Amniotic epithelial cell (primary cell): Measurements from ENCODE around the gene PRL.

Source experiments
- DNase-seq: peaks from one replicate; pipeline ENCODE4 v3.0.0-alpha.2; 2010; ENCODE audit warnings: low read depth

Gene PRL

GRCh38 chr6:22294301-22294700 lies 2.5 kb downstream of the PRL start:
- peak; percentile 13 for DNase-seq

- no peak for DNase-seq
Measured at GRCh38 chr6:22290045-22290444, 6.8 kb downstream of the PRL start.

GRCh38 chr6:22288721-22289120 lies 8.1 kb downstream of the PRL start:
- DNase-seq: no peak

GRCh38 chr6:22284666-22285065 lies 12.2 kb downstream of the PRL start:
- peak; percentile 34 for DNase-seq

GRCh38 chr6:22281341-22282085 lies 15.3 kb downstream of the PRL start:
- DNase-seq: no peak

GRCh38 chr6:22279427-22279826 lies 17.4 kb downstream of the PRL start:
- DNase-seq: no peak

GRCh38 chr6:22271081-22271480 lies 25.8 kb downstream of the PRL start:
- no peak for DNase-seq

GRCh38 chr6:22263748-22264147 lies 33.1 kb downstream of the PRL start:
- DNase-seq: no peak

- no peak for DNase-seq
Measured at GRCh38 chr6:22254886-22255285, 42.0 kb downstream of the PRL start.

- DNase-seq: no peak
Measured at GRCh38 chr6:22253955-22254655, 42.7 kb downstream of the PRL start.

GRCh38 chr6:22251348-22251747 lies 45.5 kb downstream of the PRL start:
- DNase-seq: peak; percentile 80

GRCh38 chr6:22250486-22250885 lies 46.4 kb downstream of the PRL start:
- no peak for DNase-seq

- DNase-seq: no peak
Measured at GRCh38 chr6:22249711-22250350, 47.0 kb downstream of the PRL start.

- DNase-seq: peak; percentile 89
Measured at GRCh38 chr6:22248513-22249308, 48.1 kb downstream of the PRL start.

- DNase-seq: peak; percentile 84
Measured at GRCh38 chr6:22247916-22248482, 48.8 kb downstream of the PRL start.

- DNase-seq: no peak
Measured at GRCh38 chr6:22240025-22240424, 56.8 kb downstream of the PRL start.

GRCh38 chr6:22239261-22239921 lies 57.4 kb downstream of the PRL start:
- DNase-seq: no peak

GRCh38 chr6:22238861-22239260 lies 58.0 kb downstream of the PRL start:
- DNase-seq: no peak

GRCh38 chr6:22237526-22237925 lies 59.3 kb downstream of the PRL start:
- DNase-seq: no peak
